ENCODE data around the gene DNAAF1. TPM values are rescaled to one million over a fixed set of nuclear protein-coding genes. Genes with fewer than 3 reads are reported as not detected.

The DNAAF1 gene
- total RNA-seq, 6 experiments from 2014 or later, result 0.37 to 5.6 (median 2.1) TPM; not detected in 2

GRCh38 chr16:84186685-84187437, 41.8 kb downstream of the DNAAF1 start, which contains the start of gene TAF1C:
TAF1C (minus strand) TSS chr16:84187057; CDS start chr16:84184988, 2,069 bp downstream.
- peak; percentile 96 to 99 (median 99) for ATAC-seq
- H3K36me3 ChIP-seq, result peaks cover 0 to 12% (median under 1%) of the 10 kb centered on the region in 4 donors
- TF ChIP-seq CTCF (IDR thresholded peaks at IDR 0.05) (peak; percentile 91 to 95 (median 94)), POLR2A (IDR thresholded peaks at IDR 0.05) (peak; percentile 16)
- H3K27ac ChIP-seq, result peak within 1 kb of the TSS; percentile 33 to 74 (median 39)
- peaks cover 0 to 8% (median 2%) of the 10 kb centered on the region in 4 donors for H3K4me1 ChIP-seq
- H3K9me3 ChIP-seq, result no peaks in the 10 kb centered on the region
- no peaks in the 10 kb centered on the region for H3K27me3 ChIP-seq
- peak; percentile 91 to 93 (median 92) for DNase-seq
- WGBS (ENCODE audit: insufficient coverage, low coverage, low lambda C conversion rate, missing lambda C conversion rate), result 0% methylated on average over 22 of the region's 55 CpGs
- intact Hi-C loops (cut with DNase I), result loop anchor here (10.0 kb wide), 1 partner anchor 102 kb away; no protein-coding TSS in a partner anchor
- H3K4me3 ChIP-seq, result peak within 1 kb of the TSS; percentile 90 to 99 (median 93)

DNA sequence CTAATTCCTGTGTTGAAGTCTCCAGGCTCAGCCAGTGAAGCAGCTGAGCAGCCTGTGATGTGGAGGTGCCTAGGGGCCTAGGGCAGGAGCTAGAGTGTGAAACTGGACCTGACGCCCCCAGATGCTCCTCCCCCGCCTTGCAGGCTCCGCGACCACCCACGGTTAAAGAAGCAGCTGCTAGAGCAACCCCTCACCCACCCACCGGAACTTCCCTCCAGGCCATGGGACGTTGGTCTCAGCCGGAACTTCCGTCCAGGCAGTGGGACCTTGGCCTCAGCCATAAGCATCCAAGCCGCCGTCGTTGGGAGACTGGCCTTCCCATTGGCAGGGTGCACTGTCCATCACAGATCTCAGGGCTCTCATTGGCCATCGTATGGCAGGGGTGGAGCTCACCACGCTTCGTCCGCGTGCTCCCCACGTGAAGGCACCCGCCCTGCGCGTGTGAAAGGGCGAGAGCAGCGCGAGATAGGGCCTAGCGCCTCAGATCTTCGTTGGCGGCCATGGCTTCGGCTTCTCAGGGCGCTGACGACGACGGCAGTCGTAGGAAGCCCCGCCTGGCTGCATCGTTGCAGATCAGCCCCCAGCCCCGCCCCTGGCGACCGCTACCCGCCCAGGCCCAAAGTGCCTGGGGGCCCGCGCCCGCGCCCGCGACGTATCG, 45.8 kb downstream of the DNAAF1 start, which contains the start of gene ADAD2:
Gene ADAD2, plus strand, starts transcription at position 427 of the 658 bp plus-strand sequence. Its CDS starts 74 bp downstream, at position 501.
- ATAC-seq (no peak), DNase-seq (no peak)
- Histone ChIP-seq H3K9me3 (no peaks in the 10 kb centered on the region), H3K4me3 (no peak within 1 kb of the TSS), H3K36me3 (no peaks in the 10 kb centered on the region), H3K27me3 (no peaks in the 10 kb centered on the region), H3K4me1 (peaks cover 0 to 4% (median 2%) of the 10 kb centered on the region in 4 donors), H3K27ac (no peak within 1 kb of the TSS)
- 87% methylated on average over 13 of the region's 47 CpGs for WGBS (ENCODE audit: insufficient coverage, low coverage, low lambda C conversion rate, missing lambda C conversion rate)
- TF ChIP-seq CTCF (IDR thresholded peaks at IDR 0.05) (no peak), POLR2A (IDR thresholded peaks at IDR 0.05) (no peak)
- intact Hi-C loops (cut with DNase I), result no loop called here

DNA sequence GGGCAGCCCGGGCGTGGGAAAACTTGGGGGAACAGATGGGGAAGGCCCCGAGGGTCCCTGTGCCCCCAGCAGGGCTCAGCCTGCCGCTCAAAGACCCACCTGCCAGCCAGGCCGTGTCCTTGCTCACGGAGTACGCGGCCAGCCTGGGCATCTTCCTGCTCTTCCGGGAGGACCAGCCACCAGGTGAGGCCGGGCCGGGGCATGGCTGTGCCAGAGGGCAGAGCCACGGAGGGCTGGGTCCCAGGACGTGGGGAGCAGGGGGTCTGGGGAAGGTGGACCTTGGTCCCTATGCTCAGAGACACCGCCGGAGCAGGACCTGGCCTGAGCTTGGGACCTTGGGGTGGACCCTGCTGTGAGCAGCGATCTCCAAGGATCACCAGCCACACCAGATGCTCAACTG, 46.4 kb downstream of the DNAAF1 start:
- Histone ChIP-seq H3K4me3 (no peak overlapping the region), H3K4me1 (no peaks in the 10 kb centered on the region), H3K9me3 (no peaks in the 10 kb centered on the region), H3K27me3 (no peaks in the 10 kb centered on the region), H3K36me3 (no peaks in the 10 kb centered on the region), H3K27ac (no peak overlapping the region)
- TF ChIP-seq CTCF (IDR thresholded peaks at IDR 0.05), result no peak
- TF ChIP-seq POLR2A (IDR thresholded peaks at IDR 0.05), result no peak
- 20% methylated on average over 1 of the region's 16 CpGs for WGBS (ENCODE audit: insufficient coverage, low coverage, low lambda C conversion rate, missing lambda C conversion rate)
- DNase-seq (no peak), ATAC-seq (no peak)
- intact Hi-C loops (cut with DNase I), result no loop called here

- Histone ChIP-seq H3K36me3 (no peaks in the 10 kb centered on the region), H3K27me3 (no peaks in the 10 kb centered on the region), H3K4me1 (no peaks in the 10 kb centered on the region), H3K4me3 (no peak overlapping the region), H3K9me3 (no peaks in the 10 kb centered on the region), H3K27ac (no peak overlapping the region)
- DNase-seq, result no peak
- WGBS (ENCODE audit: insufficient coverage, low coverage, low lambda C conversion rate, missing lambda C conversion rate), result 64% methylated on average over 4 of the region's 7 CpGs
- ATAC-seq, result no peak
- no peak for TF ChIP-seq POLR2A (IDR thresholded peaks at IDR 0.05)
- no peak for TF ChIP-seq CTCF (IDR thresholded peaks at IDR 0.05)
- intact Hi-C loops (cut with DNase I), result no loop called here
Measured at GRCh38 chr16:84193480-84193879, 48.4 kb downstream of the DNAAF1 start.
